CD14-positive monocyte (primary cell): ENCODE data around the gene CCDC8. TPM values are rescaled to one million over a fixed set of nuclear protein-coding genes. Genes with fewer than 3 reads are reported as not detected.

ENCODE experiments used
- DNase-seq, 3 donors: peaks; one replicate each; pipeline ENCODE4 v3.0.0-alpha.2; 2011 to 2022
- H2AFZ ChIP-seq: 2 replicates; pipeline ENCODE4 v1.6.0; 2012; ENCODE audit warnings: mild to moderate bottlenecking, low read depth, low read length, inconsistent platforms; ENCODE audit not compliant: insufficient read depth, poor library complexity, severe bottlenecking
- H3K27ac ChIP-seq, 2 donors: 1 replicate in 1 of 2; 2 replicates in 1 of 2; pipeline ENCODE4 v1.5.1; 2012 to 2013; ENCODE audit warnings: low read length in 2 of 2, control low read depth in 1 of 2, inconsistent platforms in 1 of 2, low read depth in 1 of 2, mild to moderate bottlenecking in 1 of 2
- H3K27me3 ChIP-seq, 2 donors: one replicate each; pipeline versions ENCODE4 v1.6.0 to v1.6.1; 2011 to 2013; ENCODE audit warnings: low read length in 2 of 2; ENCODE audit not compliant: control insufficient read depth in 2 of 2, insufficient read depth in 2 of 2
- H3K36me3 ChIP-seq, 2 donors: replicated peaks in 1 of 2; 1 replicate in 1 of 2; 2 replicates in 1 of 2; pipeline versions ENCODE4 v1.5.1 to v1.6.1; 2012 to 2013; ENCODE audit warnings: low read length in 2 of 2, control low read depth in 1 of 2, inconsistent platforms in 1 of 2, mild to moderate bottlenecking in 1 of 2; ENCODE audit not compliant: insufficient read depth in 2 of 2, control insufficient read depth in 1 of 2
- H3K4me1 ChIP-seq, 2 donors: 1 replicate in 1 of 2; 2 replicates in 1 of 2; pipeline versions ENCODE4 v1.5.1 to v1.6.1; 2012 to 2013; ENCODE audit warnings: low read length in 2 of 2, control low read depth in 1 of 2, inconsistent platforms in 1 of 2, mild to moderate bottlenecking in 1 of 2, moderate library complexity in 1 of 2; ENCODE audit not compliant: insufficient read depth in 2 of 2, control insufficient read depth in 1 of 2
- H3K4me2 ChIP-seq: replicated peaks from 2 replicates; pipeline ENCODE3; 2012; ENCODE audit warnings: low read length, moderate library complexity, mild to moderate bottlenecking; ENCODE audit not compliant: poor library complexity, severe bottlenecking; ENCODE audit errors: extremely low read depth
- H3K4me3 ChIP-seq, 3 experiments: fragments of 200-600 bp in 1 of 3; sonication (generic) in 1 of 3; replicated peaks in 1 of 3; 1 replicate in 2 of 3; 2 replicates in 1 of 3; pipeline ENCODE4 v1.5.1; 2011 to 2013; ENCODE audit warnings: low read length in 3 of 3, mild to moderate bottlenecking in 3 of 3, control low read depth in 2 of 3, low read depth in 2 of 3, inconsistent platforms in 1 of 3, moderate library complexity in 1 of 3
- H3K79me2 ChIP-seq: 2 replicates; pipeline ENCODE4 v1.6.0; 2012; ENCODE audit warnings: mild to moderate bottlenecking, control low read depth, inconsistent platforms, low read length, moderate library complexity; ENCODE audit not compliant: insufficient read depth
- H3K9ac ChIP-seq: 2 replicates; pipeline ENCODE4 v1.6.0; 2017; ENCODE audit warnings: low read length, mild to moderate bottlenecking; ENCODE audit not compliant: insufficient read depth, poor library complexity, severe bottlenecking
- H3K9me3 ChIP-seq, 2 donors: replicated peaks in 1 of 2; 1 replicate in 1 of 2; 2 replicates in 1 of 2; pipeline versions ENCODE4 v1.5.1 to v1.6.1; 2012 to 2013; ENCODE audit warnings: low read length in 2 of 2, control low read depth in 1 of 2; ENCODE audit not compliant: control insufficient read depth in 1 of 2, insufficient read depth in 1 of 2
- H4K20me1 ChIP-seq: 2 replicates; pipeline ENCODE4 v1.6.0; 2012; ENCODE audit warnings: mild to moderate bottlenecking, low read length, control low read depth, moderate library complexity; ENCODE audit not compliant: insufficient read depth
- H3K27ac Mint-ChIP-seq, 7 donors: one replicate each; pipeline ENCODE4 v1.8.0; 2020; ENCODE audit warnings: mild to moderate bottlenecking in 7 of 7, mixed read lengths in 7 of 7, moderate library complexity in 6 of 7, inconsistent platforms in 2 of 7
- H3K27me3 Mint-ChIP-seq, 3 donors: one replicate each; pipeline ENCODE4 v1.8.0; 2021 to 2022; ENCODE audit warnings: low read depth in 3 of 3, mild to moderate bottlenecking in 3 of 3, mixed read lengths in 3 of 3, moderate library complexity in 3 of 3, inconsistent platforms in 1 of 3
- H3K36me3 Mint-ChIP-seq, 2 donors: one replicate each; pipeline ENCODE4 v1.8.0; 2020; ENCODE audit warnings: mixed read lengths in 2 of 2, inconsistent platforms in 1 of 2, mild to moderate bottlenecking in 1 of 2
- H3K4me1 Mint-ChIP-seq: one replicate; pipeline ENCODE4 v1.8.0; 2020; ENCODE audit warnings: mild to moderate bottlenecking, mixed read lengths
- H3K4me3 Mint-ChIP-seq, 2 donors: one replicate each; pipeline ENCODE4 v1.8.0; 2020; ENCODE audit warnings: mild to moderate bottlenecking in 2 of 2, mixed read lengths in 2 of 2, moderate library complexity in 1 of 2
- H3K9me3 Mint-ChIP-seq, 7 donors: one replicate each; pipeline ENCODE4 v1.8.0; 2020 to 2022; ENCODE audit warnings: mixed read lengths in 7 of 7, mild to moderate bottlenecking in 6 of 7, moderate library complexity in 6 of 7, inconsistent platforms in 2 of 7
- CTCF ChIP-seq: fragments of 200-600 bp; IDR thresholded peaks from one replicate; pipeline ENCODE4 v1.8.0; 2022; ENCODE audit warnings: antibody characterized with exemption, mild to moderate bottlenecking
- WGBS: methylation state at CpG from one replicate; pipeline ENCODE4 v1.1.5; 2013; ENCODE audit warnings: missing lambda C conversion rate; ENCODE audit not compliant: insufficient coverage; 5-methylcytosine and 5-hydroxymethylcytosine counted together
- intact Hi-C, 2 donors: fragments of 100-400 bp; cut with micrococcal nuclease; formaldehyde crosslinking; loops; one replicate each; pipeline versions ENCODE4 v1.15.0 to v1.15.1; 2023
- polyA plus RNA-seq, 3 donors: library from polyadenylated mRNA; depleted of rRNA in 1 of 3; unstranded in 2 of 3; stranded (reverse) in 1 of 3; fragments of 300-500 nt in 2 of 3; fragments of >200 nt in 1 of 3; fragmentation: Illumina TruSeq in 2 of 3; gene quantifications; 1 replicate in 2 of 3; 2 replicates in 1 of 3; pipeline ENCODE4 v1.2.3, GENCODE V29; 2012 to 2021

The CCDC8 gene
- polyA plus RNA-seq, 3 donors: not detected

GRCh38 chr19:46409191-46409590 is 4.2 kb downstream of the CCDC8 start:
- H3K27me3 Mint-ChIP-seq: peaks cover 86 to 94% (median 90%) of the 10 kb centered on the region in 3 donors
- no peak overlapping the region for H3K27ac ChIP-seq
- no CpG with 5 or more reads among the region's 3 CpGs for WGBS
- no peak overlapping the region for H3K4me3 ChIP-seq
- DNase-seq: no peak
- no peak overlapping the region for H3K27ac Mint-ChIP-seq
- H3K4me1 ChIP-seq: peaks cover 8% of the 10 kb centered on the region in 2 donors
- H3K36me3 Mint-ChIP-seq: peaks cover 3% of the 10 kb centered on the region in 2 donors
- no peaks in the 10 kb centered on the region for H3K36me3 ChIP-seq
- peaks cover 0 to 4% of the 10 kb centered on the region in 2 donors for H3K9me3 ChIP-seq
- H3K9ac ChIP-seq: no peak overlapping the region
- H3K4me2 ChIP-seq: no peak overlapping the region
- H4K20me1 ChIP-seq: no peaks in the 10 kb centered on the region
- H3K9me3 Mint-ChIP-seq: peaks cover 0 to 11% (median 8%) of the 10 kb centered on the region in 7 donors
- no peak overlapping the region for H3K4me3 Mint-ChIP-seq
- peaks cover 11% of the 10 kb centered on the region for H3K4me1 Mint-ChIP-seq
- H3K79me2 ChIP-seq: no peaks in the 10 kb centered on the region
- H2AFZ ChIP-seq: no peak overlapping the region
- H3K27me3 ChIP-seq: peaks cover 9 to 82% of the 10 kb centered on the region in 2 donors
- intact Hi-C loops: loop anchor here (10.0 kb wide), 1 partner anchor 266 kb away; no protein-coding TSS in a partner anchor
- no peak for TF ChIP-seq CTCF

GRCh38 chr19:46408664-46409039 is 4.7 kb downstream of the CCDC8 start:
- H3K36me3 ChIP-seq: no peaks in the 10 kb centered on the region
- Mint-ChIP-seq H3K9me3 (peaks cover 0 to 12% (median 7%) of the 10 kb centered on the region in 7 donors), H3K4me3 (peak overlapping the region in 1 of 2 donors; percentile 71), H3K4me1 (peaks cover 17% of the 10 kb centered on the region), H3K27me3 (peaks cover 86 to 94% (median 90%) of the 10 kb centered on the region in 3 donors), H3K27ac (peak overlapping the region in 1 of 7 donors; percentile 1), H3K36me3 (peaks cover 3% of the 10 kb centered on the region in 2 donors)
- TF ChIP-seq CTCF: no peak
- H3K27ac ChIP-seq: no peak overlapping the region
- intact Hi-C loops: loop anchor here (10.0 kb wide), 1 partner anchor 266 kb away; no protein-coding TSS in a partner anchor
- DNase-seq: no peak
- no peaks in the 10 kb centered on the region for H3K79me2 ChIP-seq
- H3K9me3 ChIP-seq: peaks cover 0 to 4% of the 10 kb centered on the region in 2 donors
- H3K4me3 ChIP-seq: no peak overlapping the region
- H2AFZ ChIP-seq: no peak overlapping the region
- no peak overlapping the region for H3K9ac ChIP-seq
- H3K4me1 ChIP-seq: peaks cover 13 to 14% of the 10 kb centered on the region in 2 donors
- WGBS: 17% methylated on average over 8 of the region's 11 CpGs
- peaks cover 9 to 82% of the 10 kb centered on the region in 2 donors for H3K27me3 ChIP-seq
- H3K4me2 ChIP-seq: no peak overlapping the region
- no peaks in the 10 kb centered on the region for H4K20me1 ChIP-seq
